ENCODE measurements around the gene SARS1. TPM values are rescaled to one million over a fixed set of nuclear protein-coding genes. Genes with fewer than 3 reads are reported as not detected.
A peak's percentile ranks its signal among the peaks of the same experiment; 100 is the strongest.
"Not testable (repeated sequence)": the region's sequence is repeated elsewhere in the genome, so short reads cannot be mapped to it uniquely, and the experiment has no call there.

The SARS1 gene
- total RNA-seq, 4 donors from 2014 or later = 118 to 150 (median 137) TPM

DNA sequence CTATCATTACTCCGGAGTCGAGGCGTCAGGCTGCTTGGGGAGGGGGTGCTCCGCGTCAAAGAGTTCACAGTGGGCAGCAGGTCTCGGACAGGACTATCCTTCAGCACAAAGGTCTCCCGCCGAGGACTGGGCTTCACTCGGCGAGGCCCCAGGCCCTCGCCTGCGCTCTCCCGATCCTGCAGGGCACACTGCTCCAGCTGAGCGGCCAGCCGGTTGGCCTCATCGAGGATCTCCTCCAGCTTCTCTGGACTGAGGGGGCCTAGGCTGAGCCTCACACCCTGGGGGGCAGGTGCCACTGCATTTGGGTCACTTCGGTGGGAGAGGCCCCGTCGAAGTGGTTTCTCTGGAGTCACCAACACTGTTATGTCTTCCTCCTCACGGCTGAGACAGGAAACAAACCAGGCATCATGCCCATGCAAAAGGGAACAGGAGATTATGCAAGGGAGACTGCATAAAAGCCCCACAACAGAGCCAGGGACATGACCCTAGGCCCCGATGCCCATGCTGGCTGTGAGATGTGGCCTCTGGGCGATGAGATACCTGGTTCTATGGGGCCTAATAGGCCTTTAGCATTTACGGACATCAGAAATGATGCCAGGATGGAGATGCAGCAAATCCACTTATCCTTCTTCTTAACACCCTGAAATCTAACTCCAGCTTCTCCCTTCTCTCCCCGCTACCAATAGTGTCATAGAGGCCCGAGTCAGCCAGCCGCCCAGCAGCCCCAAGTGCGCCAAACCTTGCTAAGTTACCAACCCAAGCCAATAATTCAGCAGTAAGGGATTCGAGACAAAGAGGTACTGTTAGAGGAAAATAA, 68.2 kb downstream of the SARS1 start:
- H3K4me3 ChIP-seq = peak overlapping the region; percentile 46 to 78 (median 54)
- TF ChIP-seq EP300 (IDR thresholded peaks at IDR 0.05) = no peak
- TF ChIP-seq, protein P1, sequence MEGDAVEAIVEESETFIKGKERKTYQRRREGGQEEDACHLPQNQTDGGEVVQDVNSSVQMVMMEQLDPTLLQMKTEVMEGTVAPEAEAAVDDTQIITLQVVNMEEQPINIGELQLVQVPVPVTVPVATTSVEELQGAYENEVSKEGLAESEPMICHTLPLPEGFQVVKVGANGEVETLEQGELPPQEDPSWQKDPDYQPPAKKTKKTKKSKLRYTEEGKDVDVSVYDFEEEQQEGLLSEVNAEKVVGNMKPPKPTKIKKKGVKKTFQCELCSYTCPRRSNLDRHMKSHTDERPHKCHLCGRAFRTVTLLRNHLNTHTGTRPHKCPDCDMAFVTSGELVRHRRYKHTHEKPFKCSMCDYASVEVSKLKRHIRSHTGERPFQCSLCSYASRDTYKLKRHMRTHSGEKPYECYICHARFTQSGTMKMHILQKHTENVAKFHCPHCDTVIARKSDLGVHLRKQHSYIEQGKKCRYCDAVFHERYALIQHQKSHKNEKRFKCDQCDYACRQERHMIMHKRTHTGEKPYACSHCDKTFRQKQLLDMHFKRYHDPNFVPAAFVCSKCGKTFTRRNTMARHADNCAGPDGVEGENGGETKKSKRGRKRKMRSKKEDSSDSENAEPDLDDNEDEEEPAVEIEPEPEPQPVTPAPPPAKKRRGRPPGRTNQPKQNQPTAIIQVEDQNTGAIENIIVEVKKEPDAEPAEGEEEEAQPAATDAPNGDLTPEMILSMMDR (IDR thresholded peaks at IDR 0.05) = no peak
- WGBS, 2 donors = 44 to 47% methylated on average over 28 of the region's 28 CpGs
- peak overlapping the region; percentile 86 to 92 (median 88) for H3K27ac ChIP-seq
- peaks cover 0 to 50% (median 17%) of the 10 kb centered on the region in 4 donors for H3K4me1 ChIP-seq
- no peaks in the 10 kb centered on the region for H3K27me3 ChIP-seq
- peak in 1 of 2 donors; percentile 41 for DNase-seq (ENCODE audit: low spot score in 2 of 2)
- H3K36me3 ChIP-seq = peaks cover 0 to 8% (median 0%) of the 10 kb centered on the region in 3 donors
- H3K9me3 ChIP-seq = no peaks in the 10 kb centered on the region

DNA sequence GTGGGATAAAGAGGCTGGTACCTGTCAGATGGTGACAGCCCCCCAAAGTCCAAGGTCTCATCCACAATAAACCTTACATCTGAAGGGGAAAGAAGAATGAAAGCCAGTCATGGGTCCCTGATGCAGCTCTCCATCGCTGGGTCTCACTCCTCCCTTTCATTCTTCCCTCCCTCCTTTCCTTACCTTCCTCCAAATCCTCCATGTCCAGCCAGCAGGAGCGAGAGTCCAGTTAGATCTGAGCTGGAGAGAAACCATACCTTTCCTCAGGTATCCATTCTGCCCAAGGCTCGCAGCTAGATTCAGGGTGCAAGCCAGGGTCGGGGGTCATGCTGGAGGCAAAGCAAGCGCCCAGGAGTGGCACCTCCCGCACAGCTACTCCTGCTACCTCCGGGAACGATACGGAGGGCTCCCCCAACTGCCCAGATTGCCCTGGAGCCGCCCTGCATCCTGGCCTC, 68.8 kb downstream of the SARS1 start:
- peaks cover 0 to 44% (median 12%) of the 10 kb centered on the region in 4 donors for H3K4me1 ChIP-seq
- 9 to 10% methylated on average over 10 of the region's 10 CpGs for WGBS, 2 donors
- TF ChIP-seq, protein P1 (IDR thresholded peaks at IDR 0.05) = no peak
- TF ChIP-seq POLR2A (IDR thresholded peaks at IDR 0.05) = no peak
- TF ChIP-seq EP300 (IDR thresholded peaks at IDR 0.05) = no peak
- H3K27ac ChIP-seq = peak overlapping the region; percentile 86 to 92 (median 88)
- H3K9me3 ChIP-seq = no peaks in the 10 kb centered on the region
- no peaks in the 10 kb centered on the region for H3K27me3 ChIP-seq
- H3K36me3 ChIP-seq = peaks cover 0 to 8% (median 0%) of the 10 kb centered on the region in 3 donors
- peak overlapping the region; percentile 46 to 78 (median 54) for H3K4me3 ChIP-seq
- no peak for DNase-seq (ENCODE audit: low spot score in 2 of 2)

DNA sequence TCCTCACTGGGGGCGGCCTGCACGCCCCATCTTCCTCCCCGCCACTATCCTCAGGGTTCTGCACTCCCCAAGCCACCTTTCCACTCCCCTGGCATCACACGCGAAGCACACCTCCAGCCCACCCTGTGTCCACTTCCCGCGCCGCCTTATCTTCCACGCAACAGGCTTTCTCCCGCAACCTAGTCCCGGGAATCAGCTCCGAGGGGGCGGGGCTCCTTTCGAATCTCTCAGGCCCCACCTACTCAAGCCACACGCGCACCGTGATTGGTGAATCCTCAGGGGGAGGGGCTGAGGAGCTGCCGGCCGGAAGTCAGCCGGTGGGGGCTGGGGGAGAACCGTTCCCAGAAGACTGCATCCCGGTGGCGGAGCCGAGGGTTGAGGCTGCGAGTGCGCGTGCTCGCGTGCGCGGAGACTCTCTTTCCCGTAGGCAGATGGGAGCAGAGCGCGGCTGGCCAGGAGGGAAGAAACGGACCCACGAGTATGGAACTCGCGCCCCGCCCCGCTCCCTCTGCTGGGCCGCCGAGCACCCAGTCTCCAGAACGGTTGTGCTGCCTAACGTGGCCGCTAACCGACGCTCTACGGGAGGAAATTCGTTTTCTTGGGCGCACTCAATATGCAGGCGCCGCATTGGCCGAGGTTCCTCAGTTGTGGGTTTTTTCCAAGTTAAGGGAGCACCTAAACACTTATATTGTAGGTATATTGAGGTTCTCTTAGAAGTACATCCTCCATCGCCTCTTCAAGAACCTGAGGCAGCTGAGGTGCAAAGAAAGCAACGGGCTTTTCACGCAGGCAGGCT, 69.4 kb downstream of the SARS1 start, which contains the start of gene PSRC1:
TSS of gene PSRC1 (minus strand) at position 194 of the 796 bp plus-strand sequence.
- H3K9me3 ChIP-seq = no peaks in the 10 kb centered on the region
- H3K4me1 ChIP-seq = peaks cover 0 to 38% (median 11%) of the 10 kb centered on the region in 4 donors
- TF ChIP-seq, protein P1 (IDR thresholded peaks at IDR 0.05) = peak; percentile 25 to 86 (median 50)
- peak; percentile 83 to 87 for TF ChIP-seq POLR2A (IDR thresholded peaks at IDR 0.05)
- TF ChIP-seq EP300 (IDR thresholded peaks at IDR 0.05) = peak; percentile 53 to 97
- WGBS, 2 donors = 2% methylated on average over 30 to 35 of the region's 56 CpGs
- H3K4me3 ChIP-seq = peak within 1 kb of the TSS; percentile 46 to 78 (median 54)
- DNase-seq (ENCODE audit: low spot score in 2 of 2) = peak; percentile 96 to 98
- no peaks in the 10 kb centered on the region for H3K27me3 ChIP-seq
- peaks cover 0 to 8% (median 0%) of the 10 kb centered on the region in 3 donors for H3K36me3 ChIP-seq
- peak within 1 kb of the TSS; percentile 86 to 92 (median 88) for H3K27ac ChIP-seq

DNA sequence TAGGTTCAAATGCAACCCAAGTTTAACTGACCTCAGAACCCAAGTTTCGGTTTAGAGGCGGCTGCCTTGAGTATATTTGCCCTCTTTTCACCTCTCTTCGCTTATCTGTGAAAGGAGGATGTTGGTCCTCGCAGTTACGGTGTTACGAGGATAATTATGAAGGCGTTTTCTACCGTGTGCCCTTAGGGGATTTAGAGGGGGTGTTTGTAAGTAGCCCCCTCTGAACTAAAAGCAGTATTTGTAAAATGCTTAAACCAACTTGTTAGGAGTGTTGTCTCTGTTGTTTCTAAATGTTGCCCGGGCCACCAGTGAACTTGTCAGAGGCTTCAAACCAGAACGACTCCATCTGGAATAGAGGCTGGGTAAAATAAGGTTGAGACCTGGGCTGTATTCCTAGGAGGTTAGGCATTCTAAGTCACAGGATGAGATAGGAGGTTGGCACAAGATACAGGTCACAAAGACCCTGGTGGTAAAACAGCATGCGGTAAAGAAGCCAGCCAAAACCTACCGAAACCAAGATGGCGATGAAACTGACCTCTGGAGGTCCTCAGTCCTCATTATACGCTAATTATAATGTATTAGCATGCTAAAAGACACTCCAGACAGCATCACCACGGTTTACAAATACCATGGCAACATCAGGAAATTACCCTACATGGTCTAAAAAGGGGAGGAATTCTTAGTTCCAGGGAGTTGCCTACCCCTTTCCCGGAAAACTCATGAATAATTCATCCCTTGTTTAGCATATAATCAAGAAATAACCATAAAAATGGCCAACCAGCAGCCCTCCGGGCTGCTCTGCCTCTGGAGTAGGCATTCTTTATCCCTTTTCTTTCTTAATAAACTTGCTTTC, 70.3 kb downstream of the SARS1 start:
- no peak for DNase-seq (ENCODE audit: low spot score in 2 of 2)
- peaks cover 0 to 38% (median 11%) of the 10 kb centered on the region in 4 donors for H3K4me1 ChIP-seq
- H3K9me3 ChIP-seq = no peaks in the 10 kb centered on the region
- no peaks in the 10 kb centered on the region for H3K27me3 ChIP-seq
- peak overlapping the region; percentile 46 to 78 (median 54) for H3K4me3 ChIP-seq
- H3K27ac ChIP-seq = peak overlapping the region; percentile 86 to 92 (median 88)
- WGBS, 2 donors = 46 to 55% methylated on average over 17 of the region's 17 CpGs
- H3K36me3 ChIP-seq = peaks cover 0 to 8% (median 0%) of the 10 kb centered on the region in 3 donors
- TF ChIP-seq POLR2A (IDR thresholded peaks at IDR 0.05) (no peak), EP300 (IDR thresholded peaks at IDR 0.05) (no peak)
- TF ChIP-seq, protein P1 (IDR thresholded peaks at IDR 0.05) = no peak

DNA sequence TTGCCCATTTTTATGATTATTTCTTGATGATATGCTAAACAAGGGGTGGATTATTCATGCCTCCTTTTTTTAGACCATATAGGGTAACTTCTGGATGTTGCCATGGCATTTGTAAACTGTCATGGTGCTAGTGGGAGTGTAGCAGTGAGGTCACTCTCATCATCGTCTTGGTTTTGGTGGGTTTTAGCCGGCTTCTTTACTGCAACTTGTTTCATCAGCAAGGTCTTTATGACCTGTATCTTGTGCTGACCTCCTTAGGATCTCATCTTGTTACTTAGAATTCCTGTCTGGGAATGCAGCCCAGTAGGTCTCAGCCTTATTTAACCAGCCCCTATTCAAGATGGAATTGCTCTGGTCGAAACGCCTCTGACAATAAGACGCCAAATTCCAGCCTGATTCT, 73.0 kb downstream of the SARS1 start:
- not testable (repeated sequence) for H3K36me3 ChIP-seq; H3K9me3 ChIP-seq; H3K27ac ChIP-seq; H3K4me3 ChIP-seq; DNase-seq (ENCODE audit: low spot score in 2 of 2); H3K27me3 ChIP-seq
- H3K4me1 ChIP-seq = peaks cover 0 to 20% (median 10%) of the 10 kb centered on the region in 4 donors
- WGBS, 2 donors = 75 to 78% methylated on average over 5 of the region's 5 CpGs

All from tibial nerve (tissue), 4 donors.